GM12875 (cell line): Measurements from ENCODE around the gene ALAS1.

Experiments used
- H3K4me3 ChIP-seq: one replicate; pipeline ENCODE4 v1.5.1; 2011; ENCODE audit warnings: low read depth, low read length, control low read depth
- CTCF ChIP-seq: IDR thresholded peaks from 2 replicates; pipeline ENCODE4 v1.5.1; 2011; ENCODE audit warnings: low read depth, mild to moderate bottlenecking, control low read depth, inconsistent platforms, low read length, moderate library complexity, borderline replicate concordance; ENCODE audit not compliant: insufficient read depth

The ALAS1 gene

GRCh38 chr3:52178537-52178936, 19.4 kb upstream of the ALAS1 start:
- H3K4me3 ChIP-seq, result no peak overlapping the region
- no peak for TF ChIP-seq CTCF

DNA sequence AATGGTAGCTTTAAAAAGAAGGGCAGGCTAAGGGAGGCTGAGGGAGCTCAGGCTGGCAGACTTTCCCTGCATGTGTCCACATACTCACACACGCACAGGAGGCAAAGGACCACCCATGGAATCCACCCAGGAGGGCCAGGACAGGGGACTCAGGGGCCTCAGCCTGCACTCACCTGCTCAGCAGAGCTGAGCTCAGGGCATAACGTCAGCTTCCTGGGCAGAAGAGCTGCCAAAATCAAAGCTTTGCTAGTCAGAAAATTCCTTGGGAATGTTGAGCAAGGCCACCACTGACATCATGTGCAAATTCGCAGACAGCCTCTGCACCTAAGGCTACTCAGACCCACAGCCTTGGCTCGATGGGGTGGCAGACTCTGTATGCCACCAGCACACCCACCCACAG, 16.4 kb upstream of the ALAS1 start:
- H3K4me3 ChIP-seq, result no peak overlapping the region
- TF ChIP-seq CTCF, result no peak

DNA sequence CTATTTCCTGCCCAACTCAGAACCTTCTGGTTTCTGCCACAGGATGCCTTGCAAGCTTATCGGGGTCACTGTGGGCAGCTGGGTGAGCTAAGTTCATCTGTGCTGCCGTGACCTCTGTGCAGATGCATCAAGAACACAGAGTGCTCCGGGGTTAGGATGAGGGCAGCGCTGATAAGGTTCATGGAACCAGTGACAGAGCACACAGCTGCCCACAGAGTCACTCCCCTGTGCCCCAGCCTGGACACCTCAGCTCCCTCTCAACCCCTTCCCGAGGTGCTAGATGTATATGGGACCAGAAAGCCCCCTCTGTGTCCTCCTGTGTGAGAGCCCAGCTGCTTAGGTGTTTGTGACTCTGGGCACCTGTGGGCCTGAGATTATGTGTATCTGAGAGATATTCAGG, 15.8 kb upstream of the ALAS1 start:
- H3K4me3 ChIP-seq, result no peak overlapping the region
- no peak for TF ChIP-seq CTCF

GRCh38 chr3:52182691-52183090, 15.3 kb upstream of the ALAS1 start:
- H3K4me3 ChIP-seq, result no peak overlapping the region
- no peak for TF ChIP-seq CTCF

GRCh38 chr3:52183786-52184445, 14.0 kb upstream of the ALAS1 start:
- H3K4me3 ChIP-seq, result no peak overlapping the region
- TF ChIP-seq CTCF, result no peak

GRCh38 chr3:52184690-52185089, 13.3 kb upstream of the ALAS1 start:
- no peak for TF ChIP-seq CTCF
- no peak overlapping the region for H3K4me3 ChIP-seq

- no peak for TF ChIP-seq CTCF
Observed at GRCh38 chr3:52185311-52185710, 12.6 kb upstream of the ALAS1 start.

More at GRCh38 chr3:52185311-52185710, 12.6 kb upstream of the ALAS1 start:
- H3K4me3 ChIP-seq, result no peak overlapping the region
